Hepatocyte (in vitro differentiated cells): ENCODE measurements around the gene MRRF. TPM values are rescaled to one million over a fixed set of nuclear protein-coding genes. Genes with fewer than 3 reads are reported as not detected.

Source experiments
- DNase-seq: peaks from one replicate; pipeline ENCODE4 v3.0.0-alpha.2; 2016; ENCODE audit warnings: low spot score
- H2AFZ ChIP-seq: fragments of 200-600 bp; sonication (generic); 2 replicates; pipeline ENCODE4 v1.6.0; 2016; ENCODE audit warnings: antibody characterized with exemption, mild to moderate bottlenecking
- H3K27ac ChIP-seq: fragments of 200-600 bp; sonication (generic); 2 replicates; pipeline ENCODE4 v1.5.1; 2016; ENCODE audit warnings: mild to moderate bottlenecking
- H3K27me3 ChIP-seq: fragments of 200-600 bp; sonication (generic); 2 replicates; pipeline ENCODE4 v1.6.1; 2016
- H3K36me3 ChIP-seq: fragments of 200-600 bp; sonication (generic); replicated peaks from 2 replicates; pipeline ENCODE4 v1.5.1; 2016; ENCODE audit warnings: low read depth; ENCODE audit not compliant: insufficient read depth
- H3K4me1 ChIP-seq: fragments of 200-600 bp; sonication (generic); 2 replicates; pipeline ENCODE4 v1.5.1; 2016; ENCODE audit warnings: mild to moderate bottlenecking, moderate library complexity; ENCODE audit not compliant: insufficient read depth
- H3K4me2 ChIP-seq: fragments of 200-600 bp; sonication (generic); 2 replicates; pipeline ENCODE4 v1.6.0; 2016
- H3K4me3 ChIP-seq: fragments of 200-600 bp; sonication (generic); 2 replicates; pipeline ENCODE4 v1.5.1; 2016; ENCODE audit warnings: mild to moderate bottlenecking
- H3K79me2 ChIP-seq: fragments of 200-600 bp; sonication (generic); 2 replicates; pipeline ENCODE4 v1.6.0; 2017; ENCODE audit warnings: mild to moderate bottlenecking
- H3K9me2 ChIP-seq: fragments of 200-600 bp; sonication (generic); replicated peaks from 2 replicates; pipeline ENCODE4 v1.6.0; 2017; ENCODE audit warnings: mild to moderate bottlenecking; ENCODE audit not compliant: insufficient read depth
- H3K9me3 ChIP-seq: fragments of 200-600 bp; sonication (generic); 2 replicates; pipeline ENCODE4 v1.5.1; 2016; ENCODE audit warnings: low read depth, mild to moderate bottlenecking
- H4K20me1 ChIP-seq: fragments of 200-600 bp; sonication (generic); 2 replicates; pipeline ENCODE4 v1.6.0; 2016; ENCODE audit warnings: mild to moderate bottlenecking; ENCODE audit not compliant: insufficient read depth, poor library complexity, severe bottlenecking
- EZH2 ChIP-seq: fragments of 200-600 bp; sonication (generic); IDR thresholded peaks from 2 replicates; pipeline ENCODE4 v1.6.1; 2016; ENCODE audit warnings: antibody characterized with exemption, mild to moderate bottlenecking, borderline replicate concordance
- EZH2phosphoT487 ChIP-seq: fragments of 200-600 bp; sonication (generic); IDR thresholded peaks from one replicate; pipeline ENCODE4 v1.6.1; 2018; ENCODE audit warnings: antibody characterized with exemption, mild to moderate bottlenecking, low read depth, moderate library complexity; ENCODE audit not compliant: unreplicated experiment, severe bottlenecking
- WGBS: methylation state at CpG from one replicate; pipeline ENCODE4 v1.1.6; 2016; ENCODE audit warnings: low lambda C conversion rate; ENCODE audit errors: missing lambda C conversion rate; 5-methylcytosine and 5-hydroxymethylcytosine counted together
- polyA plus RNA-seq: library from polyadenylated mRNA; unstranded; fragments of >200 nt; fragmentation: Nextera tagmentation; extraction: Ambion mirVana; gene quantifications from 2 replicates; pipeline ENCODE4 v1.2.1, GENCODE V29; 2016
- total RNA-seq: library from RNA; depleted of rRNA; stranded (reverse); fragments of >200 nt; gene quantifications from 2 replicates; pipeline ENCODE4 v1.2.3, GENCODE V29; 2014
- TF ChIP-seq, protein P1 (sequence below): fragments of 200-600 bp; sonication (generic); IDR thresholded peaks from 2 replicates; pipeline ENCODE4 v1.5.1; 2016; ENCODE audit warnings: antibody characterized with exemption, mild to moderate bottlenecking; ENCODE audit not compliant: poor library complexity

Gene MRRF
- total and polyA plus RNA-seq, 2 experiments from 2014 or later = 26.8 to 32.9 TPM

DNA sequence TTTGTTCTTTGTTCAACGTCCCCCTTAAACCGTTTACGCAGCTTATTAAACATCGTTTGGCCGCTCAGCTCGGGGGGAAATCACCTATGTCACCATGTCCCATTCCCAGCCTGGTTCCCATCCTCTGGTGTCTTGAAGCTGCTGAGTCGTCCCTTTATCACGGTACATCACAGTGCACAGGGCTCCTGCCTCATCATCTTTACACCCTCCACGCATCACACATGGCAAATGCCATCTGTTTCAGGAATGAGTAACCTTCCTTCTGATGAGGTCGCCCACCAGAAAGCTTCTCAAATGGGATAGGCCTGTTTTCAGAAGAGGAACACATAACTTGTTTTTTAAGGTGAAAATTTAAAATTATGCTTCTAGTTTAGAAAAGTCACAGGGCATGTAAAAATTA is 28.0 kb upstream of the MRRF start:
- WGBS = 78% methylated on average over 10 of the region's 10 CpGs
- Histone ChIP-seq H2AFZ (no peak overlapping the region), H4K20me1 (no peaks in the 10 kb centered on the region), H3K79me2 (no peaks in the 10 kb centered on the region), H3K36me3 (no peaks in the 10 kb centered on the region), H3K4me3 (no peak overlapping the region), H3K9me2 (no peaks in the 10 kb centered on the region), H3K27ac (no peak overlapping the region), H3K9me3 (no peaks in the 10 kb centered on the region), H3K27me3 (peaks cover 29% of the 10 kb centered on the region), H3K4me1 (no peaks in the 10 kb centered on the region), H3K4me2 (no peak overlapping the region)
- no peak for TF ChIP-seq EZH2phosphoT487
- TF ChIP-seq, protein P1, sequence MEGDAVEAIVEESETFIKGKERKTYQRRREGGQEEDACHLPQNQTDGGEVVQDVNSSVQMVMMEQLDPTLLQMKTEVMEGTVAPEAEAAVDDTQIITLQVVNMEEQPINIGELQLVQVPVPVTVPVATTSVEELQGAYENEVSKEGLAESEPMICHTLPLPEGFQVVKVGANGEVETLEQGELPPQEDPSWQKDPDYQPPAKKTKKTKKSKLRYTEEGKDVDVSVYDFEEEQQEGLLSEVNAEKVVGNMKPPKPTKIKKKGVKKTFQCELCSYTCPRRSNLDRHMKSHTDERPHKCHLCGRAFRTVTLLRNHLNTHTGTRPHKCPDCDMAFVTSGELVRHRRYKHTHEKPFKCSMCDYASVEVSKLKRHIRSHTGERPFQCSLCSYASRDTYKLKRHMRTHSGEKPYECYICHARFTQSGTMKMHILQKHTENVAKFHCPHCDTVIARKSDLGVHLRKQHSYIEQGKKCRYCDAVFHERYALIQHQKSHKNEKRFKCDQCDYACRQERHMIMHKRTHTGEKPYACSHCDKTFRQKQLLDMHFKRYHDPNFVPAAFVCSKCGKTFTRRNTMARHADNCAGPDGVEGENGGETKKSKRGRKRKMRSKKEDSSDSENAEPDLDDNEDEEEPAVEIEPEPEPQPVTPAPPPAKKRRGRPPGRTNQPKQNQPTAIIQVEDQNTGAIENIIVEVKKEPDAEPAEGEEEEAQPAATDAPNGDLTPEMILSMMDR = no peak
- no peak for TF ChIP-seq EZH2
- no peak for DNase-seq

DNA sequence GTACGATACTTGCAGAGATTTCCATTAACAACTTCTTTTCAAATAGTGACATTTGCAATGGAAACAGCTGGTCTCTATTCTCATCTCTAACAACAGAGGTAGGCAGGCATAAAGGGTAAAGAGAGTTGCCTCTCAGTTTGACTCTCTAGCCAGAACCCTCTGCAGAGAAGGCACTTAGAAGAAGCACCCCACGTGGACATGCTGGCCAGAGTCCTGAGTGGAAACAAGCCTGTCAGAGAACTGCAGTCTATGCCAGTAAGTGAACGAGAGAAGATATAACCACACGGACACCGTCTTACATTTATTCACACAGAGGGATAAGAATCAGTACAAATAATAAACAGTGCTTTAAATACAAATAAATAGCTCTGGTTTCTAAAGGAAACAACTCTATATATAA is 25.0 kb upstream of the MRRF start:
- 83% methylated on average over 5 of the region's 5 CpGs for WGBS
- TF ChIP-seq, protein P1 = no peak
- TF ChIP-seq EZH2phosphoT487 (no peak), EZH2 (no peak)
- no peak overlapping the region for H2AFZ ChIP-seq

DNA sequence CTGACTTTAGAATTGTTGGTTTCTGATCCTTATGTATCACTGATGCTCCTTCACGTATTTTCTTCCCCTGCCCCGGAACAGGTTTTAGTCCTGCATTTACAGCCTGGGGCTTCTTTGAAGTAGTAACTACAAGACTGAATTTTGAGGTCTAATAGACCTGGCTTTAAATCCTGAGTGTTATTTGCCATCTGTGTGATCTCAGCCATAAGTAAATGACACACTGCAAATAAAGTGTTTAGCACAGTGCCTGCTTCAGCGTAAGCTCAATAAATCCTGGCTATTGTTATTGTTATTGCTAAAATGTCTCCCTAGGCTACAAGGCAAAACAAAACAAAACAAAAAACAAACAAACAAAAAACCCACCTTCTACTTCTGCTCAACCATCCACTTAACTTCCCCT is 20.3 kb upstream of the MRRF start:
- Histone ChIP-seq H3K9me2 (no peaks in the 10 kb centered on the region), H3K79me2 (no peaks in the 10 kb centered on the region), H3K4me1 (no peaks in the 10 kb centered on the region), H3K36me3 (no peaks in the 10 kb centered on the region), H2AFZ (no peak overlapping the region), H3K4me2 (no peak overlapping the region), H4K20me1 (no peaks in the 10 kb centered on the region), H3K27me3 (no peaks in the 10 kb centered on the region), H3K27ac (no peak overlapping the region), H3K4me3 (no peak overlapping the region), H3K9me3 (no peaks in the 10 kb centered on the region)
- TF ChIP-seq, protein P1 = no peak
- TF ChIP-seq EZH2phosphoT487 (no peak), EZH2 (no peak)
- no peak for DNase-seq
- WGBS = 91% methylated on average over 3 of the region's 3 CpGs

More for the DNA sequence above, 25.0 kb upstream of the MRRF start:
- no peak overlapping the region for H3K27ac ChIP-seq
- DNase-seq = no peak
- H3K79me2 ChIP-seq = no peaks in the 10 kb centered on the region
- H3K36me3 ChIP-seq = no peaks in the 10 kb centered on the region
- no peaks in the 10 kb centered on the region for H3K9me3 ChIP-seq
- no peak overlapping the region for H3K4me3 ChIP-seq
- H3K4me1 ChIP-seq = no peaks in the 10 kb centered on the region
- peaks cover under 1% of the 10 kb centered on the region for H3K27me3 ChIP-seq
- no peaks in the 10 kb centered on the region for H3K9me2 ChIP-seq
- no peak overlapping the region for H3K4me2 ChIP-seq
- H4K20me1 ChIP-seq = no peaks in the 10 kb centered on the region

DNA sequence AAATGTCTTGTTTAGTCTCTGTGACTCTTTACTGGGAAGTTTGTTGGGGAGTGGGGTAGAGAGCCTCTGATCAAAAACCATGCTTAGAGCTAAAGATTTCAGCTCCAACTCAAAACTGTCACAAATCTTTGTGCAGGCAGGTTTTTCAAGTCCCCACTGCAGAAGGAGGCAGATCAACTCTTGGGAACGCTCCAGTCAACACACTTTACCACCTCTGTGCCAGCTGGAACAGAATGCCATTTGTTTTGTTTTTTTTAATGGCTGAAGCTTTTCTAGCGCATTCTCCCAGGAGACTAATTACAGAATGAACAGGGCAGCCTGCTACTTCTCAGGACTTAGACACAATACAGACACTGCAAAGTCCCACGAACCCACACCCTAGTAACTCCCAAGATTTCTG is 18.0 kb upstream of the MRRF start:
- Histone ChIP-seq H3K79me2 (no peaks in the 10 kb centered on the region), H3K4me3 (no peak overlapping the region), H4K20me1 (no peaks in the 10 kb centered on the region), H3K9me3 (no peaks in the 10 kb centered on the region), H3K27me3 (no peaks in the 10 kb centered on the region), H3K27ac (no peak overlapping the region), H3K36me3 (no peaks in the 10 kb centered on the region), H3K4me1 (no peaks in the 10 kb centered on the region), H2AFZ (no peak overlapping the region), H3K9me2 (no peaks in the 10 kb centered on the region), H3K4me2 (no peak overlapping the region)
- 88% methylated on average over 3 of the region's 3 CpGs for WGBS
- no peak for DNase-seq
- TF ChIP-seq, protein P1 = no peak
- TF ChIP-seq EZH2phosphoT487 = no peak
- TF ChIP-seq EZH2 = no peak
